Common myeloid progenitor, CD34-positive (primary cell): Measurements from ENCODE around the gene DIP2A.
"Not testable (repeated sequence)": the region's sequence is repeated elsewhere in the genome, so short reads cannot be mapped to it uniquely, and the experiment has no call there.

Source experiments
- CTCF ChIA-PET: fragments of 350-600 bp; sonication (Branson Sonifier 250); formaldehyde crosslinking; loops from one replicate; lab custom pipeline; 2021; ENCODE audit warnings: antibody characterized with exemption; lab: Charles Lee
- POLR2A ChIA-PET: fragments of 350-600 bp; sonication (Branson Sonifier 250); formaldehyde crosslinking; loops from one replicate; lab custom pipeline; 2021; ENCODE audit warnings: antibody characterized with exemption; lab: Charles Lee
- DNase-seq, 3 donors: peaks; one replicate each; pipeline versions ENCODE4 v3.0.0 to v3.0.0-alpha.2; 2013
- H3K27ac ChIP-seq, 2 experiments: 1 replicate in 1 of 2; 2 replicates in 1 of 2; pipeline ENCODE4 v1.7.0; 2013; ENCODE audit warnings: inconsistent platforms in 2 of 2, low read length in 2 of 2, mild to moderate bottlenecking in 2 of 2, low read depth in 1 of 2, moderate library complexity in 1 of 2; ENCODE audit not compliant: severe bottlenecking in 2 of 2, insufficient read depth in 1 of 2, poor library complexity in 1 of 2
- H3K27me3 ChIP-seq, 5 experiments: replicated peaks in 2 of 5; 1 replicate in 3 of 5; 2 replicates in 2 of 5; pipeline versions ENCODE4 v1.6.1 to v1.7.0; 2013; ENCODE audit warnings: low read length in 4 of 5, mild to moderate bottlenecking in 2 of 5, moderate library complexity in 2 of 5, inconsistent platforms in 1 of 5; ENCODE audit not compliant: insufficient read depth in 5 of 5, control insufficient read depth in 4 of 5
- H3K36me3 ChIP-seq, 4 experiments: 1 replicate in 2 of 4; 2 replicates in 2 of 4; pipeline versions ENCODE4 v1.6.1 to v1.7.0; 2013; ENCODE audit warnings: low read length in 3 of 4, control low read depth in 1 of 4, mild to moderate bottlenecking in 1 of 4; ENCODE audit not compliant: control insufficient read depth in 4 of 4, insufficient read depth in 4 of 4
- H3K4me1 ChIP-seq, 4 experiments: 1 replicate in 3 of 4; 2 replicates in 1 of 4; pipeline versions ENCODE4 v1.6.1 to v1.7.1; 2013; ENCODE audit warnings: low read length in 3 of 4, mild to moderate bottlenecking in 3 of 4, control low read depth in 1 of 4, inconsistent platforms in 1 of 4, moderate library complexity in 1 of 4; ENCODE audit not compliant: control insufficient read depth in 4 of 4, insufficient read depth in 4 of 4; ENCODE audit errors: control extremely low read depth in 1 of 4
- H3K4me3 ChIP-seq, 7 experiments: 1 replicate in 4 of 7; 2 replicates in 3 of 7; pipeline versions ENCODE4 v1.5.1 to v1.7.0; 2013; ENCODE audit warnings: mild to moderate bottlenecking in 7 of 7, low read length in 6 of 7, moderate library complexity in 6 of 7, inconsistent platforms in 2 of 7, low read depth in 2 of 7, control low read depth in 1 of 7; ENCODE audit not compliant: insufficient read depth in 4 of 7, control insufficient read depth in 1 of 7; ENCODE audit errors: extremely low read depth in 1 of 7
- H3K9me3 ChIP-seq, 5 experiments: 1 replicate in 4 of 5; 2 replicates in 1 of 5; pipeline versions ENCODE4 v1.6.1 to v1.7.1; 2013; ENCODE audit warnings: low read length in 4 of 5, mild to moderate bottlenecking in 2 of 5, inconsistent platforms in 1 of 5, low read depth in 1 of 5, moderate library complexity in 1 of 5; ENCODE audit not compliant: control insufficient read depth in 4 of 5, insufficient read depth in 2 of 5; ENCODE audit errors: control extremely low read depth in 1 of 5
- WGBS: methylation state at CpG from one replicate; pipeline ENCODE4 v1.1.5; 2013; ENCODE audit not compliant: insufficient coverage; 5-methylcytosine and 5-hydroxymethylcytosine counted together

Gene DIP2A

DNA sequence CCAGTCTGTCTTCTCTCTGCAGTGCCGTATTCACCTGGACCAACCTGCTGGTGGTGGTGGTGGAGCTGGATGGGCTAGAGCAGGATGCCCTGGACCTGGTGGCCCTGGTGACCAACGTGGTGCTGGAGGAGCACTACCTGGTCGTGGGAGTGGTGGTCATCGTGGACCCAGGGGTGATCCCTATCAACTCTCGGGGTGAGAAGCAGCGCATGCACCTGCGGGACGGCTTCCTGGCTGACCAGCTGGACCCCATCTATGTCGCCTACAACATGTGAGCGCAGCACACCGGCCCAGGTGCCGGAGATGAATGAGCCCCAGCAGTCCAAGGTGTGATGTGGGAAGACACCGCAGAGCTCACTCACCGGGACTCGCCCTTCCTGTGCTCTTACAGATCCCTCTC is 108.7 kb downstream of the DIP2A start:
- H3K27ac ChIP-seq, result no peak overlapping the region
- H3K9me3 ChIP-seq, result peaks cover 0 to 10% (median 4%) of the 10 kb centered on the region in 5 experiments
- ChIA-PET POLR2A (no interaction called here), CTCF (interaction anchor here (0.7 to 0.8 kb wide), 2 partner anchors 11 to 68 kb away, joined by 3 to 5 read pairs; partner anchors contain the start of gene PRMT2)
- DNase-seq, result no peak
- no peak overlapping the region for H3K4me3 ChIP-seq
- 96% methylated on average over 12 of the region's 15 CpGs for WGBS
- no peaks in the 10 kb centered on the region for H3K27me3 ChIP-seq
- peaks cover 11 to 87% (median 63%) of the 10 kb centered on the region in 4 experiments for H3K36me3 ChIP-seq
- H3K4me1 ChIP-seq, result no peaks in the 10 kb centered on the region

DNA sequence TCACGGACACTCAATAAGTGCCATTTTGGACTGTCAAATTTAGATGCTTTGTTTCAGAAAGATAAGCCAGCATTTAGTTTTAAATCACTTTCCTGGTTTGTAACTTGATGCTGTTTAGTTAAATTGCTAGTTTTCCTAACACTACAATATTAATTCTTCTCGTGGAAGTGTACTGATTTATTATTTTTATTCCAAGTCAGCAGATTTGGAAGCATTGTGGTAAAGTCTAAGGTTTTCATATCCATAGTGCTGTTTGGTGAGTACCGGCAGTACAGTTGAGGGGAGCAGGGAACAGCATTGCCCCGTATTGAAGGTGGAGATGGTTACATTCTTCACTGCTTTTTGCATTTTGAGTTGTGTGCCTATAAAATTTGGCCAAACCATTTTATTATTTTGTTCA is 109.9 kb downstream of the DIP2A start:
- Histone ChIP-seq H3K27me3 (no peaks in the 10 kb centered on the region), H3K4me1 (no peaks in the 10 kb centered on the region), H3K27ac (no peak overlapping the region), H3K36me3 (peaks cover 13 to 86% (median 57%) of the 10 kb centered on the region in 4 experiments), H3K4me3 (no peak overlapping the region), H3K9me3 (peaks cover 0 to 21% (median 8%) of the 10 kb centered on the region in 5 experiments)
- DNase-seq, result no peak
- 100% methylated on average over 3 of the region's 4 CpGs for WGBS
- POLR2A ChIA-PET, result interaction anchor here (0.5 kb wide), 1 partner anchor 66 kb away, joined by 3 read pairs; no protein-coding TSS in a partner anchor
- CTCF ChIA-PET, result interaction anchor here (1.5 kb wide), 1 partner anchor 69 kb away, joined by 3 read pairs; no protein-coding TSS in a partner anchor

DNA sequence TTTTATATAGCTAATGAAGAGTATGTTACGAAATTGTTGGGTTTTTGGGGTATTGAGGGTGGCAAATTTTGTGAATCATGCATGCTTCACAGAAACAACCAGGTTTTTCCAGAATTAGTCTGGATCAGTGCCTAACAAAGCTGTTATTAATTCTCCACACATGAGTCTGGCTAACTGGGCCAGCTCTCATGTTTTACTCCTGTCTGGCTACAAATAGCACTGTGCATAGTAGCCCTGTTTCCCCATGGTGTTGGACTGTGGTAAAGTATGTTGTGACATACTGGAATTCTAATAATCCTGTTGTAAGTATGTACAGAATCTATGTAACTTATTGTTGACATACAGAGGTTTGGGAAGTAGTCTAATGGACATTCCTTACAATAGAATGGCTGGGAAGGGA is 110.4 kb downstream of the DIP2A start:
- Histone ChIP-seq H3K9me3 (peaks cover 0 to 21% (median 8%) of the 10 kb centered on the region in 5 experiments), H3K27ac (no peak overlapping the region), H3K4me3 (no peak overlapping the region), H3K27me3 (no peaks in the 10 kb centered on the region), H3K4me1 (no peaks in the 10 kb centered on the region), H3K36me3 (peaks cover 13 to 81% (median 53%) of the 10 kb centered on the region in 4 experiments)
- no CpG with 5 or more reads among the region's 1 CpG for WGBS
- DNase-seq, result no peak
- ChIA-PET POLR2A (interaction anchor here (0.5 kb wide), 1 partner anchor 65 kb away, joined by 3 read pairs; no protein-coding TSS in a partner anchor), CTCF (interaction anchor here (0.6 to 1.5 kb wide), 2 partner anchors 9 to 68 kb away, joined by 3 read pairs; no protein-coding TSS in a partner anchor)

DNA sequence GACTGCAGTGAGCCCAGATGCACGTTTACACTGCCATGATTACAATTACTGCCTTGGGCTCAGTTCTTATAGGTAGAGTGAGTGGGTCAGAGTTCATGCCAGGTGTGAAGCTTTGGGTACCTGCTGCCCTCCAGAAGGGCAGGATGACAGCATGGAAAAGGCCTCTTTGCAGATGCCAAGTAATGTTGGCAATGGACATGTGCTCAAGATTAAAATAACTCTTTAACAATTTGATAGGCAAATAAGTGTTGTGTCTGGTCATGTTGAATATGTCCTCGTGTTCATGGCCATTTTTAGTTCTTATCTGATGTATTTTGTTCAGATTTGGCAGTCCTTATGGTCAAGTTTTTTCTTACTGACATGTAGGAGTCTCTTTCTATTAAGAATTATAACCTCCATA is 111.4 kb downstream of the DIP2A start:
- H3K27me3 ChIP-seq, result no peaks in the 10 kb centered on the region
- 86% methylated on average over 1 of the region's 2 CpGs for WGBS
- POLR2A ChIA-PET, result interaction anchor here (0.6 kb wide), 1 partner anchor 102 kb away, joined by 3 read pairs; no protein-coding TSS in a partner anchor
- no peak for DNase-seq
- H3K4me3 ChIP-seq, result no peak overlapping the region
- no peaks in the 10 kb centered on the region for H3K4me1 ChIP-seq
- peaks cover 0 to 21% (median 8%) of the 10 kb centered on the region in 5 experiments for H3K9me3 ChIP-seq
- no peak overlapping the region for H3K27ac ChIP-seq
- CTCF ChIA-PET, result no interaction called here
- peaks cover 13 to 71% (median 44%) of the 10 kb centered on the region in 4 experiments for H3K36me3 ChIP-seq

DNA sequence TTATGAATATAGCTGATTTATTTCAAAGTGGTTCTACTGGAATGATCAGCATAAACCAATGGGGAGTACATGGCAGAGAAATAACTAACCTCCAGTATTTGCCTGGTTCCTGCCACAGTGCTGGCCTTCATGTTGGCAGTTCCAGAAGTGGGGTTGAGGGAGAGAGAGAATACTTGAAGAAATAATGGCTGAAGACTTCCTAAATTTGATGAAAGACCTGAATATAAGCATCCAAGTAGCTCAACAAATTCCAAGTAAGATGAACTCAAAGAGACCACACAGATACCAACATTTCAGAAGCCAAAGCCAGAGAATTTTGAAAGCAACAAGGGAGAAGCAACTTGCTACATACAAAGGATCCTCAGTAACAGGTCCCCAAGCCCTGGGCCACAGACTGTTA is 111.9 kb downstream of the DIP2A start:
- Histone ChIP-seq H3K4me1 (no peaks in the 10 kb centered on the region), H3K27ac (no peak overlapping the region), H3K4me3 (no peak overlapping the region), H3K27me3 (no peaks in the 10 kb centered on the region), H3K9me3 (peaks cover 0 to 21% (median 8%) of the 10 kb centered on the region in 5 experiments), H3K36me3 (peaks cover 13 to 66% (median 39%) of the 10 kb centered on the region in 4 experiments)
- CTCF ChIA-PET, result interaction anchor here (2.4 kb wide), 1 partner anchor 11 kb away, joined by 8 read pairs; no protein-coding TSS in a partner anchor
- POLR2A ChIA-PET, result interaction anchor here (0.6 kb wide), 1 partner anchor 102 kb away, joined by 3 read pairs; no protein-coding TSS in a partner anchor
- DNase-seq, result no peak

GRCh38 chr21:46572850-46573249 is 114.2 kb downstream of the DIP2A start:
- H3K9me3 ChIP-seq, result peaks cover 0 to 25% (median 8%) of the 10 kb centered on the region in 5 experiments
- POLR2A ChIA-PET, result no interaction called here
- no peaks in the 10 kb centered on the region for H3K27me3 ChIP-seq
- no peak overlapping the region for H3K4me3 ChIP-seq
- WGBS, result no CpG with 5 or more reads among the region's 1 CpG
- DNase-seq, result no peak
- no peaks in the 10 kb centered on the region for H3K4me1 ChIP-seq
- no peak overlapping the region for H3K27ac ChIP-seq
- CTCF ChIA-PET, result interaction anchor here (1.0 to 2.4 kb wide), 2 partner anchors 13 to 29 kb away, joined by 3 to 8 read pairs; no protein-coding TSS in a partner anchor
- H3K36me3 ChIP-seq, result peaks cover 11 to 44% (median 23%) of the 10 kb centered on the region in 4 experiments

DNA sequence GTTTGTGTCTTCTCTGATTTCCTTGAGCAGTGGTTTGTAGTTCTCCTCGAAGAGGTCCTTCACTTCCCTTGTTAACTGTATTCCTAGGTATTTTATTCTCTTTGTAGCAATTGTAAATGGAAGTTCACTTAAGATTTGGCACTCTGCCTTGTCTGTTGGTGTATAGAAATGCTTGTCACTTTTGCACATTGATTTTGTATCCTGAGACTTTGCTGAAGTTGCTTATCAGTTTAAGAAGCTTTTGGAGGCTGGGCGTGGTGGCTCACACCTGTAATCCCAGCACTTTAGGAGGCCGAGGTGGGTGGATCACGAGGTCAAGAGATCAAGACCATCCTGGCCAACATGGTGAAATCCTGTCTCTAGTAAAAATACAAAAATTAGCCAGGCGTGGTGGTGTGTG is 119.1 kb downstream of the DIP2A start:
- CTCF ChIA-PET, result interaction anchor here (0.7 to 1.8 kb wide), 2 partner anchors 9 to 10 kb away, joined by 3 to 5 read pairs; no protein-coding TSS in a partner anchor
- H3K27ac ChIP-seq, POLR2A ChIA-PET, DNase-seq, H3K27me3 ChIP-seq, H3K4me3 ChIP-seq, H3K4me1 ChIP-seq: not testable (repeated sequence)
- H3K9me3 ChIP-seq, result peaks cover 0 to 46% (median 7%) of the 10 kb centered on the region in 5 experiments
- 100% methylated on average over 3 of the region's 5 CpGs for WGBS
- peaks cover under 1 to 22% (median 4%) of the 10 kb centered on the region in 4 experiments for H3K36me3 ChIP-seq
